GM12878 (cell line): Measurements from ENCODE around the gene CLECL1. TPM values are rescaled to one million over a fixed set of nuclear protein-coding genes. Genes with fewer than 3 reads are reported as not detected.

Source experiments
- BHLHE40 ChIP-seq, 2 experiments: fragments of 450-650 bp in 1 of 2; IDR thresholded peaks; 2 replicates each; pipeline ENCODE4 v1.6.1; 2011 to 2017; ENCODE audit warnings: low read depth in 2 of 2, borderline replicate concordance in 1 of 2, improper control_type of control experiment in 1 of 2, low read length in 1 of 2, mild to moderate bottlenecking in 1 of 2
- CEBPB ChIP-seq, 2 experiments: fragments of 150-350 bp in 1 of 2; IDR thresholded peaks; 2 replicates each; pipeline ENCODE4 v1.6.1; 2012 to 2014; ENCODE audit warnings: low read depth in 2 of 2, low read length in 2 of 2, borderline replicate concordance in 1 of 2, inconsistent platforms in 1 of 2
- KLF5 ChIP-seq: fragments of 450-650 bp; IDR thresholded peaks from 2 replicates; pipeline ENCODE4 v1.6.1; 2014; ENCODE audit warnings: mild to moderate bottlenecking; ENCODE audit not compliant: partially characterized antibody
- MYB ChIP-seq: fragments of 150-350 bp; IDR thresholded peaks from 2 replicates; pipeline ENCODE4 v1.6.1; 2014; ENCODE audit warnings: mild to moderate bottlenecking, low read depth, low read length, borderline replicate concordance
- WRNIP1 ChIP-seq: IDR thresholded peaks from 2 replicates; pipeline ENCODE4 v1.6.1; 2011; ENCODE audit warnings: low read depth, low read length, improper control_type of control experiment, borderline replicate concordance
- polyA plus RNA-seq, 11 experiments: library from polyadenylated mRNA; depleted of rRNA in 4 of 11; unstranded in 6 of 11; stranded (reverse) in 5 of 11; fragments of >200 nt; fragmentation: Nextera tagmentation in 4 of 11; fragmentation: Illumina TruSeq in 1 of 11; extraction: Ambion mirVana in 4 of 11; extraction: Trizol in 1 of 11; gene quantifications; 1 replicate in 1 of 11; 2 replicates in 10 of 11; pipeline versions ENCODE4 v1.2.1 to v1.2.3, GENCODE V29; 2011 to 2016; ENCODE audit warnings: inconsistent platforms in 2 of 11, missing spikeins in 2 of 11, low read depth in 1 of 11
- total RNA-seq, 4 experiments: library from RNA; depleted of rRNA in 3 of 4; stranded (reverse); fragments of >200 nt in 3 of 4; fragmentation: Illumina TruSeq in 1 of 4; extraction: Trizol in 1 of 4; gene quantifications; 2 replicates each; pipeline versions ENCODE4 v1.2.1 to v1.2.3, GENCODE V29; 2013 to 2021
- TF ChIP-seq, protein P1 (sequence below): fragments of 450-650 bp; formaldehyde crosslinking; IDR thresholded peaks from 2 replicates; pipeline ENCODE4 v1.4.0; 2022; ENCODE audit warnings: mild to moderate bottlenecking, moderate library complexity

The CLECL1 gene
- total and polyA plus RNA-seq, 10 of the 15 experiments (the other 5 are each of a cell fraction or from before 2014, with no cell fraction given), result 4.6 to 56.5 (median 46.4) TPM

GRCh38 chr12:9717070-9717925 is 15.6 kb downstream of the CLECL1 start (continued):
- TF ChIP-seq, protein P1, sequence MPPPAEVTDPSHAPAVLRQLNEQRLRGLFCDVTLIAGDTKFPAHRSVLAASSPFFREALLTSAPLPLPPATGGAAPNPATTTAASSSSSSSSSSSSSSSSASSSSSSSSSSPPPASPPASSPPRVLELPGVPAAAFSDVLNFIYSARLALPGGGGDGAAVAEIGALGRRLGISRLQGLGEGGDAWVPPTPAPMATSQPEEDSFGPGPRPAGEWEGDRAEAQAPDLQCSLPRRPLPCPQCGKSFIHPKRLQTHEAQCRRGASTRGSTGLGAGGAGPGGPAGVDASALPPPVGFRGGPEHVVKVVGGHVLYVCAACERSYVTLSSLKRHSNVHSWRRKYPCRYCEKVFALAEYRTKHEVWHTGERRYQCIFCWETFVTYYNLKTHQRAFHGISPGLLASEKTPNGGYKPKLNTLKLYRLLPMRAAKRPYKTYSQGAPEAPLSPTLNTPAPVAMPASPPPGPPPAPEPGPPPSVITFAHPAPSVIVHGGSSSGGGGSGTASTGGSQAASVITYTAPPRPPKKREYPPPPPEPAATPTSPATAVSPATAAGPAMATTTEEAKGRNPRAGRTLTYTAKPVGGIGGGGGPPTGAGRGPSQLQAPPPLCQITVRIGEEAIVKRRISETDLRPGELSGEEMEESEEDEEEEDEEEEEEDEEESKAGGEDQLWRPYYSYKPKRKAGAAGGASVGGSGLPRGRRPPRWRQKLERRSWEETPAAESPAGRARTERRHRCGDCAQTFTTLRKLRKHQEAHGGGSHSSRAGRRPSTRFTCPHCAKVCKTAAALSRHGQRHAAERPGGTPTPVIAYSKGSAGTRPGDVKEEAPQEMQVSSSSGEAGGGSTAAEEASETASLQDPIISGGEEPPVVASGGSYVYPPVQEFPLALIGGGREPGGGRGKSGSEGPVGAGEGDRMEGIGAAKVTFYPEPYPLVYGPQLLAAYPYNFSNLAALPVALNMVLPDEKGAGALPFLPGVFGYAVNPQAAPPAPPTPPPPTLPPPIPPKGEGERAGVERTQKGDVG (CRISPR knock-in tag), result no peak
- TF ChIP-seq WRNIP1 (no peak), BHLHE40 (IDR thresholded peaks at IDR 0.05; ENCODE audit: borderline replicate concordance in 1 of 2, low read depth in 2 of 2, low read length in 1 of 2) (no peak), KLF5 (no peak), CEBPB (IDR thresholded peaks at IDR 0.05; ENCODE audit: borderline replicate concordance in 1 of 2, low read depth in 2 of 2, low read length in 2 of 2) (no peak), MYB (no peak)
- TF ChIP-seq, all 136 proteins: peak for 19
